Right atrium auricular region (tissue), 2 donors: ENCODE data around the gene ASB5. TPM values are rescaled to one million over a fixed set of nuclear protein-coding genes. Genes with fewer than 3 reads are reported as not detected.
"Not testable (repeated sequence)": the region's sequence is repeated elsewhere in the genome, so short reads cannot be mapped to it uniquely, and the experiment has no call there.

Experiments
- DNase-seq: peaks from one replicate; pipeline ENCODE4 v3.0.0-alpha.2; 2019; ENCODE audit warnings: low spot score
- H3K27ac ChIP-seq, 2 donors: fragments of 200-600 bp; sonication (generic); 1 replicate in 1 of 2; 2 replicates in 1 of 2; pipeline ENCODE4 v1.5.1; 2016 to 2019
- H3K27me3 ChIP-seq, 2 donors: fragments of 200-600 bp; sonication (generic); one replicate each; pipeline versions ENCODE4 v1.5.1 to v1.6.0; 2017 to 2019
- H3K36me3 ChIP-seq: fragments of 200-600 bp; sonication (generic); one replicate; pipeline ENCODE4 v1.5.1; 2016
- H3K4me1 ChIP-seq, 2 donors: fragments of 200-600 bp; sonication (generic); one replicate each; pipeline versions ENCODE4 v1.5.1 to v1.6.0; 2017 to 2019
- H3K4me3 ChIP-seq, 2 donors: fragments of 200-600 bp; sonication (generic); 1 replicate in 1 of 2; 2 replicates in 1 of 2; pipeline ENCODE4 v1.5.1; 2017 to 2019; ENCODE audit warnings: mild to moderate bottlenecking in 1 of 2, moderate library complexity in 1 of 2
- H3K9me3 ChIP-seq, 2 donors: fragments of 200-600 bp; sonication (generic); one replicate each; pipeline ENCODE4 v1.5.1; 2019
- total RNA-seq, 2 donors: library from RNA; depleted of rRNA; stranded (reverse); fragments of >200 nt; gene quantifications; one replicate each; pipeline ENCODE4 v1.1.0, GENCODE V29; 2016
- TF ChIP-seq, protein P1 (sequence below), 2 donors: fragments of 200-600 bp; sonication (generic); IDR thresholded peaks; one replicate each; pipeline ENCODE4 v1.5.1; 2019; ENCODE audit warnings: antibody characterized with exemption in 2 of 2

ASB5 gene
- total RNA-seq, 2 donors from 2014 or later = 0.90 to 3.7 TPM

DNA sequence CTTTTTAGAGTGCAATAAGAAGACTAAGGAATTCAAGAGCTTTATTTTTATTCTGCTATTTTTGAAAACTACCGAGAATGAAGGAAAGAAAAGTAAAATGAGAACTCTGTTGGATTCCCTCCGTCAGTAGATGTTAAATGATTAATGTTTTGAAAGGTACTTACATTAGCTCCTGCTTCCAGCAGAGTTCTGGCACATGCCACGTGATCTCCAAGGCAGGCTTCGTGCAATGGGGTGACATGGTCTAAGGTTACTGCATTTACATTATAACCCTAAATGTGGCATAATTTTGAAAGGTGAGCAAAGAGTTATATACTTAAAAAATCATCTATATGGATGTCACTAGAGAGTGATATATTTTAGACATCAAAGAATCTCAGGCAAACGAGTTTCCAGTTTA lies 46.9 kb downstream of the ASB5 start:
- H3K27ac ChIP-seq = no peak overlapping the region

DNA sequence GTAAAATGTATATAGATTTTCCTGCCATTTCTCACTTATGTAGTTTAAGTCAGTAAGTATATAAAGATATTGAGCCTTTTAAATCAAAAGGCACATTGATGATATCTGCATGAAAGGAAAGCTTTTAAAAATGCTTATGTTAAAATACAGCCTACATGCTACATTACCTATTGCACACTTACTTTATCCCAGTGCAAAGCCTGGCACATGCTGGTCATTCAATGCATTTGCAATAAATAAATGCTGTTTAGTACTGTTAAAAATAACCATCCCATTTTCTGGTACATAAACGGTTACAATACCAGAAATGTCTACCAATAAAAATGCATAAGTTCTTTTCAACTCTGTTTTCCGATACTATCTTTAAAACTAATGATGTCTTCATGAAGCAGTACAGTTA lies 51.5 kb downstream of the ASB5 start:
- H3K9me3 ChIP-seq = no peaks in the 10 kb centered on the region
- DNase-seq = no peak
- H3K27me3 ChIP-seq = no peaks in the 10 kb centered on the region
- no peak overlapping the region for H3K4me3 ChIP-seq
- H3K36me3 ChIP-seq = no peaks in the 10 kb centered on the region
- TF ChIP-seq, protein P1, sequence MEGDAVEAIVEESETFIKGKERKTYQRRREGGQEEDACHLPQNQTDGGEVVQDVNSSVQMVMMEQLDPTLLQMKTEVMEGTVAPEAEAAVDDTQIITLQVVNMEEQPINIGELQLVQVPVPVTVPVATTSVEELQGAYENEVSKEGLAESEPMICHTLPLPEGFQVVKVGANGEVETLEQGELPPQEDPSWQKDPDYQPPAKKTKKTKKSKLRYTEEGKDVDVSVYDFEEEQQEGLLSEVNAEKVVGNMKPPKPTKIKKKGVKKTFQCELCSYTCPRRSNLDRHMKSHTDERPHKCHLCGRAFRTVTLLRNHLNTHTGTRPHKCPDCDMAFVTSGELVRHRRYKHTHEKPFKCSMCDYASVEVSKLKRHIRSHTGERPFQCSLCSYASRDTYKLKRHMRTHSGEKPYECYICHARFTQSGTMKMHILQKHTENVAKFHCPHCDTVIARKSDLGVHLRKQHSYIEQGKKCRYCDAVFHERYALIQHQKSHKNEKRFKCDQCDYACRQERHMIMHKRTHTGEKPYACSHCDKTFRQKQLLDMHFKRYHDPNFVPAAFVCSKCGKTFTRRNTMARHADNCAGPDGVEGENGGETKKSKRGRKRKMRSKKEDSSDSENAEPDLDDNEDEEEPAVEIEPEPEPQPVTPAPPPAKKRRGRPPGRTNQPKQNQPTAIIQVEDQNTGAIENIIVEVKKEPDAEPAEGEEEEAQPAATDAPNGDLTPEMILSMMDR (IDR thresholded peaks at IDR 0.05) = no peak
- no peaks in the 10 kb centered on the region for H3K4me1 ChIP-seq
- H3K27ac ChIP-seq = no peak overlapping the region

More for the DNA sequence above, 46.9 kb downstream of the ASB5 start:
- Histone ChIP-seq H3K4me1 (no peaks in the 10 kb centered on the region), H3K36me3 (no peaks in the 10 kb centered on the region), H3K27me3 (no peaks in the 10 kb centered on the region), H3K4me3 (no peak overlapping the region), H3K9me3 (no peaks in the 10 kb centered on the region)
- TF ChIP-seq, protein P1 (IDR thresholded peaks at IDR 0.05) = no peak
- no peak for DNase-seq

DNA sequence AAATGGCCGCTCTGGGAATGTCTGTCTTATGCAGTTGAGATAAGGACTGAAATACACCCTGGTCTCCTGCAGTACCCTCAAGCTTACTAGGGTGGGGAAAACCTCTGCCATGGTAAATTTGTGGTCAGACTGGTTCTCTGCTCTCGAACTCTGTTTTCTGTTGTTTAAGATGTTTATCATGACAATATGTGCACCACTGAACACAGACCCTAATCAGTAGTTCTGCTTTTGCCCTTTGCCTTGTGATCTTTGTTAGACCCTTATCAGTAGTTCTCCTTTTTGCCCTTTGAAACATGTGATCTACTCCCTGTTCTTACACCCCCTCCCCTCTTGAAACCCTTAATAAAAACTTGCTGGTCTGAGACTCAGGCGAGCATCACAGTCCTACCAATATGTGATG lies 56.7 kb downstream of the ASB5 start:
- H3K36me3 ChIP-seq, DNase-seq, H3K27ac ChIP-seq, H3K9me3 ChIP-seq, H3K4me1 ChIP-seq, H3K27me3 ChIP-seq, H3K4me3 ChIP-seq: not testable (repeated sequence)

- no peaks in the 10 kb centered on the region for H3K9me3 ChIP-seq
- no peaks in the 10 kb centered on the region for H3K36me3 ChIP-seq
- H3K4me3 ChIP-seq = no peak overlapping the region
- H3K4me1 ChIP-seq = no peaks in the 10 kb centered on the region
- no peaks in the 10 kb centered on the region for H3K27me3 ChIP-seq
- H3K27ac ChIP-seq = no peak overlapping the region
- no peak for DNase-seq
- TF ChIP-seq, protein P1 (IDR thresholded peaks at IDR 0.05) = no peak
Measured at GRCh38 chr4:176210579-176211296, 58.3 kb downstream of the ASB5 start.

DNA sequence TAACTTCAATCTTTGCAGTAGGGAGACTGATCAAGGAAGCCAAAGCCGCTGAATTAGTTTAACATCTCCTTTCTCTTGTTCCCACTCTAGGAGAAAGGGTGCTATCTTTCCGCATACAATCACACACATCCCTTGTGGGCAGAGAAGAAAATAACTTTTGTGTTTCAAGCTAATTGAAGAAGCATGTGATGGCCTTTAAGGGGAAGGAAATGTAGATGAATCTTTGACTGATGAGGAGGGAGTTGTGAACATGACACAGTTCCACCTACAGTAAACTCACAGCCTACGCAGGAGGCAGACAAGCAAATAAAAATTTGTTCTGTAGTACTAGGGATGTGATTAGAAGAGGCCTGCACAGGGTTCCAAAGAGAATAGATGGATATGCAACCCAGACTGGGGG lies 58.9 kb downstream of the ASB5 start:
- no peaks in the 10 kb centered on the region for H3K36me3 ChIP-seq
- no peaks in the 10 kb centered on the region for H3K9me3 ChIP-seq
- no peaks in the 10 kb centered on the region for H3K4me1 ChIP-seq
- H3K27ac ChIP-seq = no peak overlapping the region
- TF ChIP-seq, protein P1 (IDR thresholded peaks at IDR 0.05) = no peak
- no peak for DNase-seq
- no peak overlapping the region for H3K4me3 ChIP-seq
- no peaks in the 10 kb centered on the region for H3K27me3 ChIP-seq

DNA sequence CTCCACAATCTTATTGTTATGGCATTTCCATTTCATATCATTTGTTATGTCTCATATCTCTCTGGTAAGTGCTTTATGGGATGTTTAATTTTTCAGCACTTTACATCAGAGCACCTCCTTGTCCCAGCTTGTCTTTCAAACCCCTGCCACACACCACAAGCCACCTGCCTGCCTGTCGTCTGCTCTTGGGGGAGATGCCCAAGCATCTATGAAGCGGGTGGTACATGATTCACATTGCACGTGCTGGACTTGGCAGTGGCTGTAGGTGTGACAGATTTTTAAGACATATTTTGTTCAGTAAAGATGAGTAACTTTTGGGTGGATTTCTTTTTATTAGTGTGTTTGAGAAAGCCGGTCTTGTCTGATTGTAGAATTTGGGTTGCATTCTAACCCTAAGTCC lies 59.5 kb downstream of the ASB5 start:
- Histone ChIP-seq H3K4me1 (no peaks in the 10 kb centered on the region), H3K4me3 (no peak overlapping the region), H3K36me3 (no peaks in the 10 kb centered on the region), H3K9me3 (no peaks in the 10 kb centered on the region), H3K27me3 (no peaks in the 10 kb centered on the region), H3K27ac (no peak overlapping the region)
- no peak for DNase-seq
- TF ChIP-seq, protein P1 (IDR thresholded peaks at IDR 0.05) = no peak
